Activated T-helper 17 cell treated with anti-CD3 and anti-CD28 coated beads, Interleukin-2, amount 50 U/mL, for 72 hours (primary cell): ENCODE data around the gene CCDC88C. TPM values are rescaled to one million over a fixed set of nuclear protein-coding genes. Genes with fewer than 3 reads are reported as not detected.

Experiments used
- ATAC-seq: fragments of 150-1000 bp; cut with Tn5 transposase; replicated peaks from 2 replicates; pipeline ENCODE4 v1.10.0; 2021; ENCODE audit warnings: mild to moderate bottlenecking, moderate library complexity
- H3K27ac Mint-ChIP-seq: one replicate; pipeline ENCODE4 v1.8.0; 2022; ENCODE audit warnings: mixed read lengths
- H3K27me3 Mint-ChIP-seq: one replicate; pipeline ENCODE4 v1.8.0; 2022; ENCODE audit warnings: mixed read lengths
- H3K36me3 Mint-ChIP-seq: one replicate; pipeline ENCODE4 v1.8.0; 2022; ENCODE audit warnings: low read depth, mild to moderate bottlenecking, mixed read lengths
- H3K4me1 Mint-ChIP-seq: one replicate; pipeline ENCODE4 v1.8.0; 2022; ENCODE audit warnings: mixed read lengths
- H3K4me3 Mint-ChIP-seq: one replicate; pipeline ENCODE4 v1.8.0; 2022; ENCODE audit warnings: mild to moderate bottlenecking, mixed read lengths
- H3K9me3 Mint-ChIP-seq: one replicate; pipeline ENCODE4 v1.8.0; 2022; ENCODE audit warnings: mixed read lengths
- total RNA-seq, 2 donors: library from RNA; stranded (reverse); gene quantifications; one replicate each; pipeline ENCODE4 v1.2.3, GENCODE V29; 2022

The CCDC88C gene
- total RNA-seq, 2 donors from 2014 or later = 143 to 172 TPM

- no peaks in the 10 kb centered on the region for H3K9me3 Mint-ChIP-seq
- H3K27me3 Mint-ChIP-seq = no peaks in the 10 kb centered on the region
- peak overlapping the region; percentile 78 for H3K4me3 Mint-ChIP-seq
- peak; percentile 36 for ATAC-seq
- H3K4me1 Mint-ChIP-seq = peaks cover 40% of the 10 kb centered on the region
- peaks cover 100% of the 10 kb centered on the region for H3K36me3 Mint-ChIP-seq
- H3K27ac Mint-ChIP-seq = peak overlapping the region; percentile 96
These were observed 118.2 kb downstream of the CCDC88C start for GRCh38 chr14:91299121-91300115.

GRCh38 chr14:91298576-91298975 lies 119.0 kb downstream of the CCDC88C start:
- Mint-ChIP-seq H3K27ac (peak overlapping the region; percentile 96), H3K4me3 (peak overlapping the region; percentile 78), H3K9me3 (no peaks in the 10 kb centered on the region), H3K27me3 (no peaks in the 10 kb centered on the region), H3K4me1 (peaks cover 40% of the 10 kb centered on the region), H3K36me3 (peaks cover 100% of the 10 kb centered on the region)
- ATAC-seq = no peak

GRCh38 chr14:91297081-91297711 lies 120.4 kb downstream of the CCDC88C start:
- Mint-ChIP-seq H3K27ac (peak overlapping the region; percentile 41), H3K9me3 (no peaks in the 10 kb centered on the region), H3K27me3 (no peaks in the 10 kb centered on the region), H3K4me1 (peaks cover 33% of the 10 kb centered on the region), H3K36me3 (peaks cover 100% of the 10 kb centered on the region), H3K4me3 (no peak overlapping the region)
- no peak for ATAC-seq

GRCh38 chr14:91295851-91296796 lies 121.5 kb downstream of the CCDC88C start:
- Mint-ChIP-seq H3K36me3 (peaks cover 99% of the 10 kb centered on the region), H3K4me1 (peaks cover 23% of the 10 kb centered on the region), H3K27me3 (no peaks in the 10 kb centered on the region), H3K9me3 (no peaks in the 10 kb centered on the region), H3K27ac (peak overlapping the region; percentile 41), H3K4me3 (no peak overlapping the region)
- ATAC-seq = no peak

- Mint-ChIP-seq H3K9me3 (no peaks in the 10 kb centered on the region), H3K4me1 (peaks cover 15% of the 10 kb centered on the region), H3K4me3 (no peak overlapping the region), H3K27me3 (no peaks in the 10 kb centered on the region), H3K36me3 (peaks cover 99% of the 10 kb centered on the region), H3K27ac (no peak overlapping the region)
- ATAC-seq = no peak
These were observed 122.3 kb downstream of the CCDC88C start for GRCh38 chr14:91295276-91295845.

GRCh38 chr14:91294153-91294552 lies 123.5 kb downstream of the CCDC88C start:
- Mint-ChIP-seq H3K9me3 (no peaks in the 10 kb centered on the region), H3K27ac (peak overlapping the region; percentile 85), H3K36me3 (peaks cover 99% of the 10 kb centered on the region), H3K4me1 (peaks cover 6% of the 10 kb centered on the region), H3K4me3 (no peak overlapping the region), H3K27me3 (no peaks in the 10 kb centered on the region)
- no peak for ATAC-seq

GRCh38 chr14:91293281-91293680 lies 124.3 kb downstream of the CCDC88C start:
- Mint-ChIP-seq H3K36me3 (peaks cover 98% of the 10 kb centered on the region), H3K9me3 (no peaks in the 10 kb centered on the region), H3K4me3 (no peak overlapping the region), H3K27ac (peak overlapping the region; percentile 85), H3K4me1 (no peaks in the 10 kb centered on the region), H3K27me3 (no peaks in the 10 kb centered on the region)
- no peak for ATAC-seq

- no peaks in the 10 kb centered on the region for H3K27me3 Mint-ChIP-seq
- H3K4me1 Mint-ChIP-seq = no peaks in the 10 kb centered on the region
- H3K4me3 Mint-ChIP-seq = no peak overlapping the region
- H3K27ac Mint-ChIP-seq = peak overlapping the region; percentile 85
- ATAC-seq = no peak
- H3K9me3 Mint-ChIP-seq = no peaks in the 10 kb centered on the region
- H3K36me3 Mint-ChIP-seq = peaks cover 98% of the 10 kb centered on the region
These were observed 125.1 kb downstream of the CCDC88C start for GRCh38 chr14:91292491-91292890.

- Mint-ChIP-seq H3K27ac (peak overlapping the region; percentile 85), H3K9me3 (no peaks in the 10 kb centered on the region), H3K27me3 (no peaks in the 10 kb centered on the region), H3K4me1 (no peaks in the 10 kb centered on the region), H3K36me3 (peaks cover 98% of the 10 kb centered on the region), H3K4me3 (no peak overlapping the region)
- ATAC-seq = no peak
These were observed 125.7 kb downstream of the CCDC88C start for GRCh38 chr14:91291786-91292405.

GRCh38 chr14:91290986-91291385 lies 126.6 kb downstream of the CCDC88C start:
- Mint-ChIP-seq H3K4me3 (no peak overlapping the region), H3K27me3 (no peaks in the 10 kb centered on the region), H3K36me3 (peaks cover 98% of the 10 kb centered on the region), H3K4me1 (peaks cover 5% of the 10 kb centered on the region), H3K27ac (peak overlapping the region; percentile 46), H3K9me3 (no peaks in the 10 kb centered on the region)
- ATAC-seq = no peak

- peak overlapping the region; percentile 62 for H3K27ac Mint-ChIP-seq
- no peaks in the 10 kb centered on the region for H3K9me3 Mint-ChIP-seq
- H3K4me3 Mint-ChIP-seq = no peak overlapping the region
- peaks cover 5% of the 10 kb centered on the region for H3K4me1 Mint-ChIP-seq
- ATAC-seq = no peak
- peaks cover 98% of the 10 kb centered on the region for H3K36me3 Mint-ChIP-seq
- H3K27me3 Mint-ChIP-seq = no peaks in the 10 kb centered on the region
These were observed 128.2 kb downstream of the CCDC88C start for GRCh38 chr14:91289464-91289863.

- Mint-ChIP-seq H3K4me3 (no peak overlapping the region), H3K9me3 (no peaks in the 10 kb centered on the region), H3K36me3 (peaks cover 98% of the 10 kb centered on the region), H3K4me1 (peaks cover 5% of the 10 kb centered on the region), H3K27ac (peak overlapping the region; percentile 62), H3K27me3 (no peaks in the 10 kb centered on the region)
- no peak for ATAC-seq
These were observed 128.7 kb downstream of the CCDC88C start for GRCh38 chr14:91288876-91289275.

GRCh38 chr14:91286530-91286937 lies 131.1 kb downstream of the CCDC88C start:
- Mint-ChIP-seq H3K4me3 (no peak overlapping the region), H3K9me3 (no peaks in the 10 kb centered on the region), H3K27ac (no peak overlapping the region), H3K27me3 (no peaks in the 10 kb centered on the region), H3K36me3 (peaks cover 99% of the 10 kb centered on the region), H3K4me1 (peaks cover 5% of the 10 kb centered on the region)
- peak; percentile 85 for ATAC-seq
